HG02970 (cell line): ENCODE measurements around the gene OGFR.

Source experiments
- ATAC-seq: cut with Tn5 transposase; IDR thresholded peaks from one replicate; pipeline ENCODE4 v1.9.1; 2021; ENCODE audit warnings: mild to moderate bottlenecking, moderate library complexity, moderate number of reproducible peaks; ENCODE audit not compliant: unreplicated experiment, low FRiP score

The OGFR gene

GRCh38 chr20:62812181-62812906 is 7.7 kb downstream of the OGFR start:
- no peak for ATAC-seq

GRCh38 chr20:62812907-62813200 is 8.2 kb downstream of the OGFR start:
- ATAC-seq = no peak

GRCh38 chr20:62813588-62813987 is 9.0 kb downstream of the OGFR start:
- ATAC-seq = no peak

- ATAC-seq = no peak
Observed at GRCh38 chr20:62814060-62814708, 9.5 kb downstream of the OGFR start.

GRCh38 chr20:62814709-62815065 is 10.1 kb downstream of the OGFR start:
- no peak for ATAC-seq

GRCh38 chr20:62815066-62815991 is 10.7 kb downstream of the OGFR start:
- no peak for ATAC-seq

- ATAC-seq = no peak
Observed at GRCh38 chr20:62816031-62816883, 11.6 kb downstream of the OGFR start.

GRCh38 chr20:62816884-62817873 is 12.5 kb downstream of the OGFR start, which contains the start of gene COL9A3:
Gene COL9A3 (plus strand): TSS chr20:62817050. CDS start chr20:62817065, 15 bp downstream.
- ATAC-seq = no peak

GRCh38 chr20:62817975-62818591 is 13.4 kb downstream of the OGFR start:
- ATAC-seq = no peak

- no peak for ATAC-seq
Observed at GRCh38 chr20:62818592-62819493, 14.2 kb downstream of the OGFR start.

- ATAC-seq = no peak
Observed at GRCh38 chr20:62819494-62820174, 15.0 kb downstream of the OGFR start.

GRCh38 chr20:62820208-62820961 is 15.8 kb downstream of the OGFR start:
- ATAC-seq = no peak

- ATAC-seq = no peak
Observed at GRCh38 chr20:62820962-62821725, 16.5 kb downstream of the OGFR start.

- no peak for ATAC-seq
Observed at GRCh38 chr20:62821726-62822210, 17.1 kb downstream of the OGFR start.

GRCh38 chr20:62822239-62822787 is 17.7 kb downstream of the OGFR start:
- ATAC-seq = no peak
